ENCODE measurements around the gene TUT1. TPM values are rescaled to one million over a fixed set of nuclear protein-coding genes. Genes with fewer than 3 reads are reported as not detected.

TUT1 gene
- total RNA-seq, 1 experiment from 2014 or later: 20.7 TPM

- Histone ChIP-seq H3K14ac (ENCODE audit: insufficient read depth, low read length) (peak overlapping the region; percentile 41), H3K23me2 (ENCODE audit: insufficient read length, low read depth, low read length, poor library complexity, severe bottlenecking) (peaks cover 5% of the 10 kb centered on the region), H2BK12ac (ENCODE audit: insufficient read length, low read depth, low read length) (no peak overlapping the region), H3K27me3 (ENCODE audit: insufficient read depth, low read length) (no peaks in the 10 kb centered on the region), H2AK5ac (ENCODE audit: insufficient read length, low read length) (no peak overlapping the region), H2BK120ac (ENCODE audit: low read depth, low read length, poor library complexity, severe bottlenecking) (no peak overlapping the region), H2AFZ (ENCODE audit: low read length) (no peak overlapping the region), H3K27ac (ENCODE audit: insufficient read length, low read depth, low read length) (no peak overlapping the region), H2BK15ac (ENCODE audit: low read depth, low read length) (no peak overlapping the region), H2BK20ac (ENCODE audit: low read depth, low read length, poor library complexity, severe bottlenecking) (no peak overlapping the region), H2BK5ac (ENCODE audit: insufficient read length, low read length) (no peak overlapping the region), H3T11ph (ENCODE audit: low read length) (no peak overlapping the region), H3K9ac (ENCODE audit: extremely low read depth, insufficient read length, low read length) (peak overlapping the region; percentile 27), H4K8ac (replicated peaks; ENCODE audit: insufficient read length, low read depth, low read length) (no peak overlapping the region), H4K91ac (ENCODE audit: insufficient read length, low read depth, low read length) (no peak overlapping the region), H3K4me1 (ENCODE audit: insufficient read depth, low read length) (no peaks in the 10 kb centered on the region; the same call in 1 of the 2 replicates), H4K5ac (ENCODE audit: insufficient read length, low read depth, low read length) (no peak overlapping the region), H3K56ac (ENCODE audit: insufficient read length, low read depth, low read length) (no peak overlapping the region), H3K79me2 (ENCODE audit: insufficient read depth, low read length) (no peaks in the 10 kb centered on the region), H3K23ac (ENCODE audit: insufficient read length, low read depth, low read length) (no peak overlapping the region), H4K20me1 (ENCODE audit: control insufficient read depth, insufficient read depth, insufficient read length) (no peaks in the 10 kb centered on the region), H3K79me1 (ENCODE audit: insufficient read depth, low read depth, low read length, poor library complexity, severe bottlenecking) (no peaks in the 10 kb centered on the region), H3K18ac (ENCODE audit: insufficient read length, low read depth, low read length) (no peak overlapping the region), H3K4me2 (ENCODE audit: insufficient read depth, insufficient read length, low read length) (peak overlapping the region; percentile 70), H3K4ac (ENCODE audit: low read depth, low read length) (no peak overlapping the region), H3K9me3 (ENCODE audit: control insufficient read depth, low read depth, low read length) (no peaks in the 10 kb centered on the region)
- Mint-ChIP-seq H3K4me3 (peak overlapping the region; percentile 94 to 96), H3K27ac (peak overlapping the region; percentile 93 to 96 (median 96); a peak in 5 of 7 replicates), H3K27me3 (ENCODE audit: low read depth) (no peaks in the 10 kb centered on the region), H3K9me3 (no peaks in the 10 kb centered on the region), H3K36me3 (ENCODE audit: insufficient read depth in 1 of 3, low read depth in 3 of 3) (peaks cover 29 to 66% (median 56%) of the 10 kb centered on the region in 3 experiments), H3K4me1 (peaks cover 21 to 25% of the 10 kb centered on the region in 2 experiments)
- DNase-seq: no peak
- no CpG with 5 or more reads among the region's 17 CpGs for WGBS (ENCODE audit: extremely low coverage, insufficient read length, low lambda C conversion rate)
- no peak for TF ChIP-seq CTCF (conservative IDR thresholded peaks at IDR 0.05)
These were observed 958 bp upstream of the TUT1 start for GRCh38 chr11:62592146-62592815.

Data from H9 (cell line).